Thymus (tissue), 11 donors: ENCODE data around the gene CLN6. TPM values are rescaled to one million over a fixed set of nuclear protein-coding genes. Genes with fewer than 3 reads are reported as not detected.
"Not testable (repeated sequence)": the region's sequence is repeated elsewhere in the genome, so short reads cannot be mapped to it uniquely, and the experiment has no call there.

Experiments used
- DNase-seq, 9 donors: peaks; one replicate each; pipeline ENCODE4 v3.0.0-alpha.2; 2013; ENCODE audit warnings: low spot score in 9 of 9, low read depth in 6 of 9, missing footprints in 1 of 9
- H3K27ac ChIP-seq, 2 donors: one replicate each; pipeline ENCODE4 v1.5.1; 2013; ENCODE audit warnings: control low read depth in 1 of 2, low read depth in 1 of 2, low read length in 1 of 2, mild to moderate bottlenecking in 1 of 2, moderate library complexity in 1 of 2
- H3K27me3 ChIP-seq, 2 donors: one replicate each; pipeline ENCODE4 v1.5.1; 2013; ENCODE audit warnings: low read length in 1 of 2; ENCODE audit not compliant: control insufficient read depth in 2 of 2, insufficient read depth in 1 of 2
- H3K36me3 ChIP-seq, 2 donors: one replicate each; pipeline ENCODE4 v1.5.1; 2013; ENCODE audit warnings: low read length in 1 of 2, mild to moderate bottlenecking in 1 of 2, moderate library complexity in 1 of 2; ENCODE audit not compliant: control insufficient read depth in 2 of 2, insufficient read depth in 2 of 2
- H3K4me1 ChIP-seq, 2 donors: one replicate each; pipeline ENCODE4 v1.5.1; 2013; ENCODE audit warnings: low read length in 2 of 2; ENCODE audit not compliant: control insufficient read depth in 2 of 2, insufficient read depth in 2 of 2
- H3K4me3 ChIP-seq, 2 donors: one replicate each; pipeline ENCODE4 v1.5.1; 2013; ENCODE audit warnings: low read length in 2 of 2, control low read depth in 1 of 2, mild to moderate bottlenecking in 1 of 2
- H3K9me3 ChIP-seq, 2 donors: one replicate each; pipeline ENCODE4 v1.5.1; 2013; ENCODE audit warnings: low read length in 1 of 2, mild to moderate bottlenecking in 1 of 2; ENCODE audit not compliant: control insufficient read depth in 2 of 2, insufficient read depth in 1 of 2
- WGBS: extraction: QIAGEN DNeasy Blood & Tissue Kit; methylation state at CpG from one replicate; pipeline ENCODE4 v1.1.7; 2013; 5-methylcytosine and 5-hydroxymethylcytosine counted together
- polyA plus RNA-seq: library from polyadenylated mRNA; stranded (reverse); fragments of 200-250 nt; gene quantifications from one replicate; pipeline ENCODE4 v1.2.3, GENCODE V29; 2013
- total RNA-seq: library from RNA; stranded (reverse); fragments of 120-200 nt; gene quantifications from one replicate; pipeline ENCODE4 v1.2.4, GENCODE V29; 2013
- donor health status: healthy.

The CLN6 gene
- total and polyA plus RNA-seq, 2 donors: 6.5 to 14.2 TPM

GRCh38 chr15:68176601-68177000, 52.9 kb downstream of the CLN6 start:
- Histone ChIP-seq H3K27ac (no peak overlapping the region), H3K4me3 (no peak overlapping the region), H3K9me3 (no peaks in the 10 kb centered on the region), H3K27me3 (no peaks in the 10 kb centered on the region), H3K36me3 (peaks cover 13 to 59% of the 10 kb centered on the region in 2 donors), H3K4me1 (no peaks in the 10 kb centered on the region)
- 98% methylated on average over 3 of the region's 3 CpGs for WGBS
- no peak for DNase-seq

- Histone ChIP-seq H3K36me3 (peaks cover 6 to 49% of the 10 kb centered on the region in 2 donors), H3K4me3 (no peak overlapping the region), H3K9me3 (no peaks in the 10 kb centered on the region), H3K27ac (no peak overlapping the region), H3K4me1 (no peaks in the 10 kb centered on the region), H3K27me3 (no peaks in the 10 kb centered on the region)
- WGBS: 28% methylated on average over 2 of the region's 2 CpGs
- DNase-seq: no peak
Observed at GRCh38 chr15:68175526-68175925, 54.0 kb downstream of the CLN6 start.

DNA sequence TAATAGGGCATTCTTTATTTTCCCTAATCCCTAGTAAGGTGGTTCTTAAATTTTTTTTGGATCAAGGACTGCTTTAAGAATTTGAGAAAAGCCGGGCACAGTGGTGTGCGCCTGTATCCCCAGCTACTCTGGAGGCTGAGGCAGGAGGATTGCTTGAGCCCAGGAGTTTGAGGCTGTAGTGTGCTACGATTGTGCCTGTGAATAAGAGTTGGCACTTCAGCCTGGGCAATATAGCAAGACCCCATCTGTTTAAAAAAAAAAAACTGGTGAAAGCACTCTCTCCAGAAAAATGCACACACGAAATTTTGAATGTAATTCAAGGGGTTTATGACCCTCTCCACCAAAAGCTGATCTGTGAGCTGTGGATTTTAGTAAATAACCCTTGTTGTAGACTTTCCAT, 56.4 kb downstream of the CLN6 start:
- H3K27me3 ChIP-seq: no peaks in the 10 kb centered on the region
- H3K4me3 ChIP-seq: no peak overlapping the region
- H3K4me1 ChIP-seq: no peaks in the 10 kb centered on the region
- peaks cover 4 to 51% of the 10 kb centered on the region in 2 donors for H3K36me3 ChIP-seq
- WGBS: over 99% methylated on average over 4 of the region's 4 CpGs
- no peaks in the 10 kb centered on the region for H3K9me3 ChIP-seq
- no peak for DNase-seq
- H3K27ac ChIP-seq: no peak overlapping the region

GRCh38 chr15:68172037-68172436, 57.5 kb downstream of the CLN6 start:
- H3K27me3 ChIP-seq, DNase-seq, H3K4me3 ChIP-seq, H3K27ac ChIP-seq, H3K4me1 ChIP-seq, H3K9me3 ChIP-seq: not testable (repeated sequence)
- WGBS: 98% methylated on average over 2 of the region's 2 CpGs
- peaks cover 4 to 40% of the 10 kb centered on the region in 2 donors for H3K36me3 ChIP-seq

DNA sequence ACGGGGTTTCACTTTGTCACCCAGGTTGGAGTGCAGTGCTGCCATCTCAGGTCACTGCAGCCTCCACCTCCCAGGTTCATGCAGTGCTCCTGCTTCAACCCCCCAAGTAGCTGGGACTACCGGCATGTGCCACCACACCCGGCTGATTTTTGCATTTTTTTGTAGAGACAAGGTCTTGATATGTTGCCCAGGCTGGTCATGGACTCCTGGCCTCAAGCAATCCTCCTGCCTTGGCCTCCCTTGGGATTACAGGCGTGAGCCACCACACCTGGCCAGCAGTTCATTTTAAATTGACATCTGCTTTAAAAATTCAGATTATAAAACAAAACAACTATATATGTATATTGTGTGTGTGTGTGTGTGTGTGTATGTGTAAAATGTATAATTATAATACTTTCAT, 62.7 kb downstream of the CLN6 start:
- H3K36me3 ChIP-seq: peaks cover 8 to 33% of the 10 kb centered on the region in 2 donors
- no peaks in the 10 kb centered on the region for H3K27me3 ChIP-seq
- 95% methylated on average over 4 of the region's 4 CpGs for WGBS
- H3K27ac ChIP-seq: no peak overlapping the region
- H3K4me1 ChIP-seq: no peaks in the 10 kb centered on the region
- no peak overlapping the region for H3K4me3 ChIP-seq
- DNase-seq: no peak
- no peaks in the 10 kb centered on the region for H3K9me3 ChIP-seq

GRCh38 chr15:68163191-68163590, 66.3 kb downstream of the CLN6 start:
- no peaks in the 10 kb centered on the region for H3K4me1 ChIP-seq
- no peaks in the 10 kb centered on the region for H3K9me3 ChIP-seq
- H3K36me3 ChIP-seq: peaks cover 14 to 49% of the 10 kb centered on the region in 2 donors
- no peak overlapping the region for H3K27ac ChIP-seq
- H3K27me3 ChIP-seq: no peaks in the 10 kb centered on the region
- DNase-seq: no peak
- no peak overlapping the region for H3K4me3 ChIP-seq

DNA sequence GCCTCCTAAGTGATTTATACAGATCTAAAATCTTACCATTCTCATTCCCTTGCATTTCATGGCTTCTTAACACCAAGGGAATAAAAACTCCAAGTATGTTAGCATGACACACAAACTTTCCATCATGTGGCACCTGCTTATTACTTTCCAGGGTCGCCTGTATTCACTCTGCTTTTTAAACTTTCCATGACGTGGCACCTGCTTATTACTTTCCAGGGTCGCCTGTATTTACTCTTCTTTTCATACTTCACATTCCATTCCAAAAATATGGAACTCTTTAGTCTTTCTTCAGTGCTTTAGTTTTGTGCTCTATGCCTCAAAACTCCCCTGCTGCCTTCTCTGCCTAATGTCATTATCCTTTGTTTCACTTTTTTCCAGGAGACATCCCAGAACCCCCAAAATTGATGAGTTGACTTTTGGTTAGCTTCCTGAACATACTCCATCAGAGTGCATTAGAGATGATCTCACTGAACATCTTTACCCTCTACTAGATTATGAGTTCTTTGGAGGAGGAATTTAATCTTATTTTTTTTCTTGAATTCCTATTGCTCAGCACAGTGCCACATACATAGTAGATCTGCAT, 71.4 kb downstream of the CLN6 start:
- Histone ChIP-seq H3K4me1 (no peaks in the 10 kb centered on the region), H3K27me3 (no peaks in the 10 kb centered on the region), H3K4me3 (no peak overlapping the region), H3K36me3 (peaks cover 28 to 67% of the 10 kb centered on the region in 2 donors), H3K9me3 (no peaks in the 10 kb centered on the region), H3K27ac (no peak overlapping the region)
- no peak for DNase-seq
- WGBS: 94% methylated on average over 3 of the region's 3 CpGs

- Histone ChIP-seq H3K4me3 (no peak overlapping the region), H3K27ac (no peak overlapping the region), H3K9me3 (no peaks in the 10 kb centered on the region), H3K36me3 (peaks cover 21 to 60% of the 10 kb centered on the region in 2 donors), H3K4me1 (no peaks in the 10 kb centered on the region), H3K27me3 (no peaks in the 10 kb centered on the region)
- WGBS: 69% methylated on average over 1 of the region's 1 CpG
- no peak for DNase-seq
Observed at GRCh38 chr15:68157074-68157473, 72.5 kb downstream of the CLN6 start.
